Colonic mucosa (tissue), 4 donors: ENCODE results near the gene DDX1. TPM values are rescaled to one million over a fixed set of nuclear protein-coding genes. Genes with fewer than 3 reads are reported as not detected.

Experiments used
- DNase-seq: peaks from one replicate; pipeline ENCODE4 v3.0.0-alpha.2; 2020
- H3K27ac ChIP-seq: fragments of 200-600 bp; one replicate; pipeline ENCODE4 v1.8.0; 2021
- H3K27me3 ChIP-seq: fragments of 200-600 bp; one replicate; pipeline ENCODE4 v1.8.0; 2021
- H3K36me3 ChIP-seq: fragments of 200-600 bp; one replicate; pipeline ENCODE4 v1.8.0; 2021
- H3K4me1 ChIP-seq: fragments of 200-600 bp; one replicate; pipeline ENCODE4 v1.8.0; 2021; ENCODE audit warnings: mild to moderate bottlenecking
- H3K4me3 ChIP-seq: fragments of 200-600 bp; one replicate; pipeline ENCODE4 v1.8.0; 2021
- H3K9ac ChIP-seq, 2 donors: one replicate each; pipeline ENCODE4 v1.7.0; 2013; ENCODE audit warnings: control low read depth in 2 of 2, low read depth in 2 of 2, low read length in 2 of 2
- H3K9me3 ChIP-seq: fragments of 200-600 bp; one replicate; pipeline ENCODE4 v1.8.0; 2021
- intact Hi-C: fragments of 100-400 bp; cut with DNase I; formaldehyde crosslinking; loops from one replicate; pipeline ENCODE4 v1.14.1; 2022
- total RNA-seq, 2 donors: library from RNA; stranded (reverse); fragmentation: NEBNext Ultra II Directional in 1 of 2; extraction: Animal tissue kit (Norgen Biotek cat#: 25700) in 1 of 2; gene quantifications; one replicate each; pipeline ENCODE4 v1.2.1, GENCODE V29; 2021
- TF ChIP-seq, protein P1 (sequence below): fragments of 200-600 bp; IDR thresholded peaks from one replicate; pipeline ENCODE4 v1.8.0; 2022; ENCODE audit warnings: antibody characterized with exemption, mild to moderate bottlenecking
- donor health status: healthy.
- donor health status: DM: no; HTN: no; CAD: no.
- donor health status: DM: no; HTN: no; CAD: no.

Gene DDX1
- total RNA-seq, 2 donors from 2014 or later = 71.6 to 91.3 TPM

DNA sequence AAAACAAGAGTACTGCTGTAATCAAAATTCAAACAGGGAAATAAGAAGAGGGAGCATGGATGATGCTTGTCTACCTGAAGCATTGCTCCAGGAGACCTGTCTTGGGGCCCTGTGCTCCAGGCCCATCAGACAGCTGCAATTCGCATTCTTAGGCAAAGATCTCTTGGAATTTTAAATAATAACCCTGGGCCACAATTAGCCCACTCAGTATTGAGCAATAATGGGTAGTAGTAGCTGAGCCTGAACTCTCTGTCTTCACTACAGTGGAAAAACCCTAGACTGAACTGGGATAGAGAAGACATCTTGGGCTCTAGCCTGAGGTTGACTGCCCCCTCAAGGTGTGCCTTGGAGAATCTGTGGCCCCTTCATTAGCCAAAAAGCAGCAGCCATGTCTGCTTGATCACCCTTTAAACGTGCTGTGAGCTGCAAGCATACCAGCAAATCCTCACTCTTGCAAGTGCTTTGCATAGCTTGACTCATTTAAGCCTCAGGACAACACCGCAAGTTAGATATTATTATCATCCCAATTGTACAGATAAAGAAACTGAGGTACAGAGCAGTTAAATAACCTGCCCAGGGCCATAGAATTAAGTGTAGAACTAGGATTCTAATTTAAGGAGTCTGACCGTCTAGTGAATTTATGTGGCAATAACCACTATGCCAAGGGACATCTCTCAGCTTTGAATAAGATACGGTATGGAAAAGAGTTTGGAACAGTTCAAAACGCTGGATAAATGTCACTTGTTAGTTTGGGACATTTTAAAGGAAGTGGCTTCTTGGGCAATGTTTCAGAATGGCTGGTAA is 69.0 kb downstream of the DDX1 start:
- Histone ChIP-seq H3K9ac (no peak overlapping the region), H3K27ac (no peak overlapping the region), H3K9me3 (no peaks in the 10 kb centered on the region), H3K4me3 (no peak overlapping the region), H3K36me3 (no peaks in the 10 kb centered on the region), H3K27me3 (no peaks in the 10 kb centered on the region), H3K4me1 (no peaks in the 10 kb centered on the region)
- TF ChIP-seq, protein P1, sequence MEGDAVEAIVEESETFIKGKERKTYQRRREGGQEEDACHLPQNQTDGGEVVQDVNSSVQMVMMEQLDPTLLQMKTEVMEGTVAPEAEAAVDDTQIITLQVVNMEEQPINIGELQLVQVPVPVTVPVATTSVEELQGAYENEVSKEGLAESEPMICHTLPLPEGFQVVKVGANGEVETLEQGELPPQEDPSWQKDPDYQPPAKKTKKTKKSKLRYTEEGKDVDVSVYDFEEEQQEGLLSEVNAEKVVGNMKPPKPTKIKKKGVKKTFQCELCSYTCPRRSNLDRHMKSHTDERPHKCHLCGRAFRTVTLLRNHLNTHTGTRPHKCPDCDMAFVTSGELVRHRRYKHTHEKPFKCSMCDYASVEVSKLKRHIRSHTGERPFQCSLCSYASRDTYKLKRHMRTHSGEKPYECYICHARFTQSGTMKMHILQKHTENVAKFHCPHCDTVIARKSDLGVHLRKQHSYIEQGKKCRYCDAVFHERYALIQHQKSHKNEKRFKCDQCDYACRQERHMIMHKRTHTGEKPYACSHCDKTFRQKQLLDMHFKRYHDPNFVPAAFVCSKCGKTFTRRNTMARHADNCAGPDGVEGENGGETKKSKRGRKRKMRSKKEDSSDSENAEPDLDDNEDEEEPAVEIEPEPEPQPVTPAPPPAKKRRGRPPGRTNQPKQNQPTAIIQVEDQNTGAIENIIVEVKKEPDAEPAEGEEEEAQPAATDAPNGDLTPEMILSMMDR = no peak
- intact Hi-C loops = no loop called here
- DNase-seq = no peak

DNA sequence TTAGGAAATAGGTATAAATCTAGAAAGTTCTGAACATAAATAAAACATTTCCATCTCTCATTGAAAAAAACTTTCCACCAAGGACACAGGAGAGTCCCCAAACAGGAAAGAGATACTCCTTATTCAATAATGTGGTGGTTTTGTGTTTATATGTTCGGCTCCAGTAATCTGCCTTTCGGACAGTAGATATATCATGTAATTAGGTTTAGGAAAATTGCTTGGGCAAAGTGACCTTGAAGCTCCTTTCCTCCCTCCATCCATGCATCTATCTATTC is 69.6 kb downstream of the DDX1 start:
- Histone ChIP-seq H3K36me3 (no peaks in the 10 kb centered on the region), H3K4me3 (no peak overlapping the region), H3K27ac (no peak overlapping the region), H3K9ac (no peak overlapping the region), H3K4me1 (no peaks in the 10 kb centered on the region), H3K27me3 (no peaks in the 10 kb centered on the region), H3K9me3 (no peaks in the 10 kb centered on the region)
- TF ChIP-seq, protein P1 = no peak
- no peak for DNase-seq
- intact Hi-C loops = no loop called here

DNA sequence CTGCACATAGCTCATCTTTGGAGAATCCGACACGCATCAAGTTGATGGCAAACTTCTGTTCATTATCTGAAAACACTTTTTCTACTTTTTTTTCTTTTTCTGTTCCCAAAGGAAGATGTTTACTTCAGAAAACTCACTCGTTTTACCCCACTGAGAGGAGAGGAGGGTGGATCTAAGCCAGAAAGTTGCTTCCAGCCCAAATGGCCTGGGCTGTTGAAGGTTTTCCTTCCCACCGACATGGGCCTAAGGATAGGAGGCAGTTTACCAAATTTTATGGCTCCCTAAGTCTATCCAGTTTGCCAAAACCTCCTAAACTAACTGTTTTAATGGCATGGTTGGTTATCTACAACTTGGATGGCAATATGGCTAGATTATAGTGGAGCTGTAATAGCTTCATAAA is 70.4 kb downstream of the DDX1 start:
- H3K36me3 ChIP-seq = no peaks in the 10 kb centered on the region
- H3K4me3 ChIP-seq = no peak overlapping the region
- no peaks in the 10 kb centered on the region for H3K4me1 ChIP-seq
- no peaks in the 10 kb centered on the region for H3K27me3 ChIP-seq
- TF ChIP-seq, protein P1 = no peak
- intact Hi-C loops = no loop called here
- no peak overlapping the region for H3K9ac ChIP-seq
- no peak for DNase-seq
- H3K9me3 ChIP-seq = no peaks in the 10 kb centered on the region
- no peak overlapping the region for H3K27ac ChIP-seq

DNA sequence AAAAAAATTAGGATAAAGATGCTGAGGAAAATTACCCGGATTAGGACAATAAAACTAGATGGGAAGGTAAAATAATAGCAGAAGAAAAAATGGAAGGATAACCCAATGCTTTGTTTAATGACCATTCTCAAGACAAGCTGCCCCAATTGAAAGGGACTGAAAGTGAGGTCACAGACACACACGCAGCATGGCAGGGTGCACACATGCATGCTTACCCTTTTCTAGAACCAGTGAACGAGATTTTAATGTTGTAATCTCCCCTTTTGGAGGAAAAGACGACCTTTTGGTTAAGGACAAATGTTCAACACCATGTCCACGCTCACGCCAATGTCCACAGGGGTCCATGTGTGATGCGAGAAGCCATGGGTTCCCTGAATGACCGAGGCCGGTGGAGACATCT is 70.9 kb downstream of the DDX1 start:
- Histone ChIP-seq H3K9ac (no peak overlapping the region), H3K4me1 (no peaks in the 10 kb centered on the region), H3K27me3 (no peaks in the 10 kb centered on the region), H3K36me3 (no peaks in the 10 kb centered on the region), H3K27ac (no peak overlapping the region), H3K4me3 (no peak overlapping the region), H3K9me3 (no peaks in the 10 kb centered on the region)
- intact Hi-C loops = no loop called here
- DNase-seq = no peak
- TF ChIP-seq, protein P1 = no peak

DNA sequence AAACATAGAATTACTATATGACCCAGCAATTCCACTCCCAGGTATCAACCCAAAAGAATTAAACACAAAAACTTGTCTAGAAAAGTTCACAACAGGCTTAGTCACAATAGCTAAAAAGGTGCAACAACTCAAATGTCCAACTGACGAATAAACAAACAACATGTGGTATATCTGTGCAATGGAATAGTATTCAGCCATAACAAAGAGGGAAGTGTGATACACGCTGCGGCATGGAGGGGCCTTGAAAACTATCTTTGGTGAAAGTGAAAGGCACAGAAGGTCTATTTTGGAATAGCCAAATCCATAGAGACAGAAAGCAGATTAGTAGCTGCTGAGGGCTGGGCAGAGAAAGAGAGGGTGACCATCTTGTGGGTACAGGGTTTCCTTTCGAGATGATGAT is 72.1 kb downstream of the DDX1 start:
- DNase-seq = no peak
- TF ChIP-seq, protein P1 = no peak
- Histone ChIP-seq H3K4me1 (no peaks in the 10 kb centered on the region), H3K9me3 (no peaks in the 10 kb centered on the region), H3K9ac (no peak overlapping the region), H3K27ac (no peak overlapping the region), H3K4me3 (no peak overlapping the region), H3K27me3 (no peaks in the 10 kb centered on the region), H3K36me3 (no peaks in the 10 kb centered on the region)
- intact Hi-C loops = no loop called here
